Type B pancreatic cell (in vitro differentiated cells): ENCODE measurements around the gene THADA. TPM values are rescaled to one million over a fixed set of nuclear protein-coding genes. Genes with fewer than 3 reads are reported as not detected.

Source experiments
- DNase-seq: peaks from one replicate; pipeline ENCODE4 v3.0.0; 2021; ENCODE audit warnings: mixed read lengths; ENCODE audit not compliant: unreplicated experiment; ENCODE audit errors: extremely low spot score
- H3K27ac Mint-ChIP-seq: 2 replicates; pipeline ENCODE4 v1.8.0; 2021; ENCODE audit warnings: mild to moderate bottlenecking, mixed read lengths
- H3K27me3 Mint-ChIP-seq: 2 replicates; pipeline ENCODE4 v1.8.0; 2021; ENCODE audit warnings: mixed read lengths
- H3K36me3 Mint-ChIP-seq: 2 replicates; pipeline ENCODE4 v1.8.0; 2021; ENCODE audit warnings: mixed read lengths
- H3K4me1 Mint-ChIP-seq: one replicate; pipeline ENCODE4 v1.8.0; 2021; ENCODE audit warnings: mixed read lengths; ENCODE audit not compliant: unreplicated experiment
- H3K4me3 Mint-ChIP-seq: 2 replicates; pipeline ENCODE4 v1.8.0; 2021; ENCODE audit warnings: mild to moderate bottlenecking, mixed read lengths
- H3K9me3 Mint-ChIP-seq: 2 replicates; pipeline ENCODE4 v1.8.0; 2021; ENCODE audit warnings: mixed read lengths
- CTCF ChIP-seq: fragments of 200-600 bp; sonication (generic); conservative IDR thresholded peaks from 2 replicates; pipeline ENCODE4 v1.5.0; 2021; ENCODE audit warnings: antibody characterized with exemption, mild to moderate bottlenecking
- total RNA-seq: library from RNA; stranded (reverse); gene quantifications from 2 replicates; pipeline ENCODE4 v1.2.1, GENCODE V29; 2021; ENCODE audit warnings: low replicate concordance

THADA gene
- total RNA-seq, 1 donor from 2014 or later = 35.6 TPM

GRCh38 chr2:43569921-43570320 lies 25.9 kb downstream of the THADA start:
- Mint-ChIP-seq H3K27me3 (no peaks in the 10 kb centered on the region), H3K9me3 (no peaks in the 10 kb centered on the region), H3K4me1 (peaks cover 3% of the 10 kb centered on the region), H3K27ac (no peak overlapping the region), H3K36me3 (peaks cover 24% of the 10 kb centered on the region), H3K4me3 (no peak overlapping the region)
- DNase-seq = no peak
- no peak for TF ChIP-seq CTCF

GRCh38 chr2:43568228-43568627 lies 27.6 kb downstream of the THADA start:
- no peak for DNase-seq
- H3K4me1 Mint-ChIP-seq = peaks cover 3% of the 10 kb centered on the region
- no peak overlapping the region for H3K27ac Mint-ChIP-seq
- H3K36me3 Mint-ChIP-seq = peaks cover 27% of the 10 kb centered on the region
- TF ChIP-seq CTCF = no peak
- H3K27me3 Mint-ChIP-seq = no peaks in the 10 kb centered on the region
- H3K9me3 Mint-ChIP-seq = no peaks in the 10 kb centered on the region
- no peak overlapping the region for H3K4me3 Mint-ChIP-seq

GRCh38 chr2:43566461-43566729 lies 29.4 kb downstream of the THADA start:
- H3K36me3 Mint-ChIP-seq = peaks cover 26% of the 10 kb centered on the region
- no peaks in the 10 kb centered on the region for H3K9me3 Mint-ChIP-seq

GRCh38 chr2:43563679-43564078 lies 32.2 kb downstream of the THADA start:
- Mint-ChIP-seq H3K4me3 (no peak overlapping the region), H3K9me3 (no peaks in the 10 kb centered on the region), H3K4me1 (peaks cover 3% of the 10 kb centered on the region), H3K36me3 (peaks cover 31% of the 10 kb centered on the region), H3K27me3 (no peaks in the 10 kb centered on the region), H3K27ac (no peak overlapping the region)
- no peak for DNase-seq
- no peak for TF ChIP-seq CTCF

More at GRCh38 chr2:43566461-43566729, 29.4 kb downstream of the THADA start:
- DNase-seq = no peak
- no peak overlapping the region for H3K27ac Mint-ChIP-seq
- no peaks in the 10 kb centered on the region for H3K27me3 Mint-ChIP-seq
- TF ChIP-seq CTCF = no peak
- H3K4me3 Mint-ChIP-seq = no peak overlapping the region
- H3K4me1 Mint-ChIP-seq = peaks cover 3% of the 10 kb centered on the region

- no peak for DNase-seq
- no peak overlapping the region for H3K27ac Mint-ChIP-seq
- no peaks in the 10 kb centered on the region for H3K27me3 Mint-ChIP-seq
- H3K4me1 Mint-ChIP-seq = no peaks in the 10 kb centered on the region
- H3K4me3 Mint-ChIP-seq = no peak overlapping the region
- no peaks in the 10 kb centered on the region for H3K9me3 Mint-ChIP-seq
- no peak for TF ChIP-seq CTCF
- peaks cover 33% of the 10 kb centered on the region for H3K36me3 Mint-ChIP-seq
Observed at GRCh38 chr2:43560231-43560547, 35.6 kb downstream of the THADA start.
